Calu3 (cell line): Measurements from ENCODE around the gene TAPBP. TPM values are rescaled to one million over a fixed set of nuclear protein-coding genes. Genes with fewer than 3 reads are reported as not detected.

Source experiments
- BruUV-seq: library from RNA; stranded (reverse); fragments of 400-500 nt; replicated peaks from 2 replicates; lab custom pipeline; 2021; lab: Mats Ljungman, UMichigan
- CTCF ChIA-PET: fragments of 300-600 bp; sonication (Branson Sonifier 250); formaldehyde crosslinking; loops from one replicate; lab custom pipeline; 2022; ENCODE audit warnings: antibody characterized with exemption; lab: Charles Lee
- DNase-seq: peaks from one replicate; pipeline ENCODE4 v3.0.0; 2022
- H3K27ac Mint-ChIP-seq: one replicate; pipeline ENCODE4 v1.8.0; 2022; ENCODE audit warnings: mixed read lengths; ENCODE audit not compliant: unreplicated experiment
- H3K27me3 Mint-ChIP-seq: one replicate; pipeline ENCODE4 v1.8.0; 2022; ENCODE audit warnings: mixed read lengths; ENCODE audit not compliant: unreplicated experiment
- H3K36me3 Mint-ChIP-seq: one replicate; pipeline ENCODE4 v1.8.0; 2022; ENCODE audit warnings: mild to moderate bottlenecking, moderate library complexity, mixed read lengths; ENCODE audit not compliant: insufficient read depth, unreplicated experiment
- H3K4me1 Mint-ChIP-seq: one replicate; pipeline ENCODE4 v1.8.0; 2022; ENCODE audit warnings: mild to moderate bottlenecking, low read depth, mixed read lengths; ENCODE audit not compliant: unreplicated experiment
- H3K4me3 Mint-ChIP-seq: one replicate; pipeline ENCODE4 v1.8.0; 2022; ENCODE audit warnings: mild to moderate bottlenecking, low read depth, moderate library complexity, mixed read lengths; ENCODE audit not compliant: unreplicated experiment
- H3K9me3 Mint-ChIP-seq: one replicate; pipeline ENCODE4 v1.8.0; 2022; ENCODE audit warnings: low read depth, mixed read lengths; ENCODE audit not compliant: unreplicated experiment
- intact Hi-C: fragments of 100-400 bp; cut with micrococcal nuclease; formaldehyde crosslinking; loops from one replicate; pipeline ENCODE4 v1.10.0; 2022; ENCODE audit not compliant: unreplicated experiment
- total RNA-seq: library from RNA; stranded (reverse); gene quantifications from 2 replicates; pipeline ENCODE4 v1.2.3, GENCODE V29; 2022
- TF ChIP-seq, protein P1 (sequence below): fragments of 200-600 bp; IDR thresholded peaks from one replicate; pipeline ENCODE4 v1.8.0; 2022; ENCODE audit warnings: antibody characterized with exemption; ENCODE audit not compliant: unreplicated experiment

Gene TAPBP
- total RNA-seq, 1 experiment from 2014 or later = 443 TPM

DNA sequence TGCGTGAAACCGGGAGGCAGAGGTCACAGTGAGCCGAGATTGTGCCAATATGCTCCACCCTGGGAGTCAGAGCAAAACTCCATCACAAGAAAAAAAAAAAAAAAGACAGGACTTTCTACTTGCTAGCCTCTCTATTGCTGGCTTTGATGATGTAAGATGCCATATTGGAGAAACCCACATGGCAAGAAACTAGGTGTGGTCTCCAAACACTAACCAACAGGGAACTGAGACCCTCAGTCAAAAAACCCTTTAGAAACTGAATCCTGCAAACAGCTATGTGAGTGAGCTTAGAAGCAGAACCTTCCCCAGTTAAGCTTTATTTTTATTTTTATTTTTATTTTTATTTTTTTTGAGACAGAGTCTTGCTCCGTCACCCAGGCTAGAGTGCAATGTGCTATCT lies 22.0 kb upstream of the TAPBP start:
- no peak for DNase-seq
- Mint-ChIP-seq H3K27ac (no peak overlapping the region), H3K36me3 (no peaks in the 10 kb centered on the region), H3K4me1 (no peaks in the 10 kb centered on the region), H3K27me3 (peaks cover 30% of the 10 kb centered on the region), H3K9me3 (no peaks in the 10 kb centered on the region), H3K4me3 (no peak overlapping the region)
- intact Hi-C loops = no loop called here
- CTCF ChIA-PET = interaction anchor here (0.6 to 0.7 kb wide), 3 partner anchors 12 to 1374 kb away, joined by 3 to 5 read pairs (median 4); no protein-coding TSS in a partner anchor
- no TSS peak for BruUV-seq
- TF ChIP-seq, protein P1, sequence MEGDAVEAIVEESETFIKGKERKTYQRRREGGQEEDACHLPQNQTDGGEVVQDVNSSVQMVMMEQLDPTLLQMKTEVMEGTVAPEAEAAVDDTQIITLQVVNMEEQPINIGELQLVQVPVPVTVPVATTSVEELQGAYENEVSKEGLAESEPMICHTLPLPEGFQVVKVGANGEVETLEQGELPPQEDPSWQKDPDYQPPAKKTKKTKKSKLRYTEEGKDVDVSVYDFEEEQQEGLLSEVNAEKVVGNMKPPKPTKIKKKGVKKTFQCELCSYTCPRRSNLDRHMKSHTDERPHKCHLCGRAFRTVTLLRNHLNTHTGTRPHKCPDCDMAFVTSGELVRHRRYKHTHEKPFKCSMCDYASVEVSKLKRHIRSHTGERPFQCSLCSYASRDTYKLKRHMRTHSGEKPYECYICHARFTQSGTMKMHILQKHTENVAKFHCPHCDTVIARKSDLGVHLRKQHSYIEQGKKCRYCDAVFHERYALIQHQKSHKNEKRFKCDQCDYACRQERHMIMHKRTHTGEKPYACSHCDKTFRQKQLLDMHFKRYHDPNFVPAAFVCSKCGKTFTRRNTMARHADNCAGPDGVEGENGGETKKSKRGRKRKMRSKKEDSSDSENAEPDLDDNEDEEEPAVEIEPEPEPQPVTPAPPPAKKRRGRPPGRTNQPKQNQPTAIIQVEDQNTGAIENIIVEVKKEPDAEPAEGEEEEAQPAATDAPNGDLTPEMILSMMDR = no peak

DNA sequence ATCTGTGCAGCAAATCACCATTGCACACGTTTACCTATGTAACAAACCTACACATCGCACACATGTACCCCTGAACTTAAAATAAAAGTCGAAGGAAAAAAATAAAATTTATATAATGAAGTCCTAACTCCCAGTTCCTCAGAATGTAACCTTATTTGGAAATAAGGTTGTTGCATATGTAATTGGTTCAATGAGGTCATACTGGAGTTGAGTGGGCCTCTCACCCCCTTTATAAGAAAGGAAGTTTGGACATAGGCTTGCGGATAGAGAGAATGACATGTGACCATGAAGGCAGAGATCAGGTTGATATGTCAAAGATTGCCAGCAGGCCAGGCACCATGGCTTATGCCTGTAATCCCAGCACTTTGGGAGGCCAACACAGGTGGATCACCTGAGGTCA lies 19.8 kb upstream of the TAPBP start:
- Mint-ChIP-seq H3K9me3 (no peaks in the 10 kb centered on the region), H3K36me3 (no peaks in the 10 kb centered on the region), H3K27ac (no peak overlapping the region), H3K27me3 (peaks cover 17% of the 10 kb centered on the region), H3K4me3 (no peak overlapping the region), H3K4me1 (no peaks in the 10 kb centered on the region)
- TF ChIP-seq, protein P1 = no peak
- CTCF ChIA-PET = interaction anchor here (0.6 to 0.7 kb wide), 3 partner anchors 33 to 400 kb away, joined by 3 to 5 read pairs (median 4); no protein-coding TSS in a partner anchor
- no TSS peak for BruUV-seq
- no peak for DNase-seq
- intact Hi-C loops = no loop called here

DNA sequence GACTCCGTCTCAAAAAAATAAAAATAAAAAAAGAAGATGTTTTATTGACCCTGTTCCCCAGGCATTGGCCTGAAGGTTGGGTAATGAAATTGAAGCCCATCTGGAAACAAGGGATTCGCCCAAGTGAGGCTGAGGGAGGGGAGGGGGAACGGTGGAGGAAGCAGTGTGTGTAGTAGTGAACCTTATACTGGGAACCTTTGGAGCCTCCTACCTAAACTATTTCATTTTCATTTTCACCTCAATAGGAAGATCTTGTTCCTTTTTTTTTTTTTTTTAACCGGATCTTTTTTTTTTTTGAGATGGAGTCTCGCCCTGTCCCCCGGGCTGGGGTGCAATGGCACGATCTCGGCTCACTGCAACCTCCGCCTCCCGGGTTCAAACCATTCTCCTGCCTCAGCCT lies 16.9 kb upstream of the TAPBP start:
- intact Hi-C loops = no loop called here
- no peaks in the 10 kb centered on the region for H3K9me3 Mint-ChIP-seq
- no peaks in the 10 kb centered on the region for H3K4me1 Mint-ChIP-seq
- no peaks in the 10 kb centered on the region for H3K36me3 Mint-ChIP-seq
- H3K27ac Mint-ChIP-seq = no peak overlapping the region
- H3K4me3 Mint-ChIP-seq = no peak overlapping the region
- BruUV-seq = no TSS peak
- CTCF ChIA-PET = no interaction called here
- no peak for DNase-seq
- H3K27me3 Mint-ChIP-seq = peaks cover 16% of the 10 kb centered on the region
- TF ChIP-seq, protein P1 = no peak

DNA sequence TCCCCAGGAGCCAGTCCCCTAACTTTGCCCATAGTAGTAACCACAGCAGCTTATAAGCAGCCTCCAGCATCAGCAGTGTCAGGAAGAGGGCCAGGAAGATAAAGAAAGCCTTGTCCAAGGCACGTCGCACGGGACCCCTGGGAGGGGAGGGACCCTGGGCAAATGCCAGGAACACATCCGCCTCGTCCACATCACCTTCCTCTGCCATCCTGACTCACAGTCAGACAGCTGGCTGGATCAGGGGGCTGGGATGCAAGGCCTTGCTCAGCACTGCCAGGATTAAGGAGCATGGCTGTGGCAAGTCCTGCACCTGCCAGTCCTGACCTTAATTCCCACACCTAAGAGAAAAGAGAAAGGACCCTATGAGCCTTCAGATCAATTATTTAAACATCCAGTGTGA lies 15.2 kb upstream of the TAPBP start:
- no TSS peak for BruUV-seq
- CTCF ChIA-PET = interaction anchor here (0.6 to 1.4 kb wide), 2 partner anchors 11 to 195 kb away, joined by 3 to 5 read pairs; partner anchors contain the start of gene ZBTB22
- intact Hi-C loops = no loop called here
- no peak for DNase-seq
- Mint-ChIP-seq H3K4me1 (peaks cover 5% of the 10 kb centered on the region), H3K4me3 (no peak overlapping the region), H3K36me3 (peaks cover 6% of the 10 kb centered on the region), H3K9me3 (no peaks in the 10 kb centered on the region), H3K27me3 (peaks cover 13% of the 10 kb centered on the region), H3K27ac (no peak overlapping the region)
- TF ChIP-seq, protein P1 = no peak
